Loucy (cell line): Measurements from ENCODE around the gene COPS3.

Experiments used
- H2AFZ ChIP-seq: fragments of 200-600 bp; sonication (generic); 2 replicates; pipeline ENCODE4 v1.6.0; 2016; ENCODE audit warnings: antibody characterized with exemption, mild to moderate bottlenecking, low read length, moderate library complexity
- H3F3A ChIP-seq: fragments of 200-600 bp; 2 replicates; pipeline ENCODE4 v1.6.0; 2016; ENCODE audit warnings: antibody characterized with exemption, low read depth, mild to moderate bottlenecking
- H3K27me3 ChIP-seq: fragments of 200-600 bp; sonication (generic); 2 replicates; pipeline ENCODE4 v1.6.1; 2014; ENCODE audit warnings: low read length, mild to moderate bottlenecking; ENCODE audit not compliant: insufficient read depth, poor library complexity, severe bottlenecking
- H3K36me3 ChIP-seq: fragments of 200-600 bp; sonication (generic); 2 replicates; pipeline ENCODE4 v1.6.1; 2016; ENCODE audit warnings: low read length; ENCODE audit not compliant: insufficient read depth
- H3K4me1 ChIP-seq: fragments of 200-600 bp; sonication (generic); 2 replicates; pipeline ENCODE4 v1.5.1; 2014; ENCODE audit warnings: low read length, mild to moderate bottlenecking; ENCODE audit not compliant: insufficient read depth, poor library complexity, severe bottlenecking
- H3K4me2 ChIP-seq: fragments of 200-600 bp; sonication (generic); 2 replicates; pipeline ENCODE4 v1.6.0; 2014; ENCODE audit warnings: antibody characterized with exemption, low read length, low read depth, mild to moderate bottlenecking; ENCODE audit not compliant: poor library complexity, severe bottlenecking
- H3K4me3 ChIP-seq: fragments of 200-600 bp; sonication (generic); 2 replicates; pipeline ENCODE4 v1.5.1; 2014; ENCODE audit warnings: low read length, mild to moderate bottlenecking, mixed read lengths; ENCODE audit not compliant: poor library complexity, severe bottlenecking
- H3K79me2 ChIP-seq: fragments of 200-600 bp; sonication (generic); 2 replicates; pipeline ENCODE4 v1.6.1; 2014; ENCODE audit warnings: low read length; ENCODE audit not compliant: insufficient read depth
- H3K9ac ChIP-seq: fragments of 200-600 bp; sonication (generic); 2 replicates; pipeline ENCODE4 v1.6.0; 2014; ENCODE audit warnings: mild to moderate bottlenecking, low read depth, low read length, moderate library complexity; ENCODE audit not compliant: poor library complexity, severe bottlenecking
- H3K9me2 ChIP-seq: fragments of 200-600 bp; sonication (generic); replicated peaks from 2 replicates; pipeline ENCODE4 v1.6.1; 2016; ENCODE audit warnings: low read depth, low read length, mixed read lengths
- H3K9me3 ChIP-seq: fragments of 200-600 bp; sonication (generic); 2 replicates; pipeline ENCODE4 v1.6.1; 2014; ENCODE audit warnings: mild to moderate bottlenecking, antibody characterized with exemption, low read length, low read depth; ENCODE audit not compliant: insufficient read depth
- H4K20me1 ChIP-seq: fragments of 200-600 bp; sonication (generic); 2 replicates; pipeline ENCODE4 v1.6.0; 2014; ENCODE audit warnings: antibody characterized with exemption, low read length, mild to moderate bottlenecking; ENCODE audit not compliant: insufficient read depth, poor library complexity, severe bottlenecking
- EZH2phosphoT487 ChIP-seq: fragments of 200-600 bp; IDR thresholded peaks from 2 replicates; pipeline ENCODE4 v1.6.1; 2018; ENCODE audit warnings: antibody characterized with exemption, mild to moderate bottlenecking, moderate library complexity, borderline replicate concordance
- TF ChIP-seq, protein P1 (sequence below): fragments of 200-600 bp; sonication (generic); conservative IDR thresholded peaks from 2 replicates; pipeline ENCODE4 v1.5.1; 2014; ENCODE audit warnings: mild to moderate bottlenecking, antibody characterized with exemption, low read length

The COPS3 gene

GRCh38 chr17:17217995-17218394, 63.1 kb downstream of the COPS3 start:
- no peak overlapping the region for H3K9ac ChIP-seq
- H3K36me3 ChIP-seq, result peaks cover 34% of the 10 kb centered on the region; the same call in 1 of the 2 replicates
- no peaks in the 10 kb centered on the region for H3K9me2 ChIP-seq
- no peak overlapping the region for H3K4me3 ChIP-seq
- H4K20me1 ChIP-seq, result no peaks in the 10 kb centered on the region
- no peak overlapping the region for H3K4me2 ChIP-seq
- no peaks in the 10 kb centered on the region for H3K79me2 ChIP-seq
- no peaks in the 10 kb centered on the region for H3F3A ChIP-seq
- no peak overlapping the region for H2AFZ ChIP-seq
- no peaks in the 10 kb centered on the region for H3K4me1 ChIP-seq
- no peaks in the 10 kb centered on the region for H3K27me3 ChIP-seq
- H3K9me3 ChIP-seq, result no peaks in the 10 kb centered on the region
- TF ChIP-seq, protein P1, sequence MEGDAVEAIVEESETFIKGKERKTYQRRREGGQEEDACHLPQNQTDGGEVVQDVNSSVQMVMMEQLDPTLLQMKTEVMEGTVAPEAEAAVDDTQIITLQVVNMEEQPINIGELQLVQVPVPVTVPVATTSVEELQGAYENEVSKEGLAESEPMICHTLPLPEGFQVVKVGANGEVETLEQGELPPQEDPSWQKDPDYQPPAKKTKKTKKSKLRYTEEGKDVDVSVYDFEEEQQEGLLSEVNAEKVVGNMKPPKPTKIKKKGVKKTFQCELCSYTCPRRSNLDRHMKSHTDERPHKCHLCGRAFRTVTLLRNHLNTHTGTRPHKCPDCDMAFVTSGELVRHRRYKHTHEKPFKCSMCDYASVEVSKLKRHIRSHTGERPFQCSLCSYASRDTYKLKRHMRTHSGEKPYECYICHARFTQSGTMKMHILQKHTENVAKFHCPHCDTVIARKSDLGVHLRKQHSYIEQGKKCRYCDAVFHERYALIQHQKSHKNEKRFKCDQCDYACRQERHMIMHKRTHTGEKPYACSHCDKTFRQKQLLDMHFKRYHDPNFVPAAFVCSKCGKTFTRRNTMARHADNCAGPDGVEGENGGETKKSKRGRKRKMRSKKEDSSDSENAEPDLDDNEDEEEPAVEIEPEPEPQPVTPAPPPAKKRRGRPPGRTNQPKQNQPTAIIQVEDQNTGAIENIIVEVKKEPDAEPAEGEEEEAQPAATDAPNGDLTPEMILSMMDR, result no peak
- TF ChIP-seq EZH2phosphoT487, result no peak

DNA sequence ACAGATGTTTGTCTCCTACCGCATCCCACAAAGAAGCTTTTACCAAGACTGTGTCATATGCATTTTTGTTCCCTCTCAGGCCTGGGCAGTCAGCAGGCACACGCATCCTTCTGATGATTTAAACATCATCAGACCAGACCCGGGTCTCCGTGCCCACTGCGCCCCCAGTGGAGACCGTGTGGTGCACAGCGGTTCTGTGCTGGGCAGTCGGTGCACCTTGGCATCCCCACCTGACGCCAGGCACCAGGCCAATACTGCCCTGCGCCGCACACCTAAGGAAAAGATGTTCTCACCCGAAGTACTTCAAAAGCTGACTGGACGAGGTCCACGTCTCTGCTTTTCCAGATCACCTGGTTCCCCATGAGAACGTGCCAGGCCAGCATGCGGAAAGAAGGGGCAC, 64.3 kb downstream of the COPS3 start:
- Histone ChIP-seq H3K79me2 (no peaks in the 10 kb centered on the region), H3K9ac (no peak overlapping the region), H3K27me3 (no peaks in the 10 kb centered on the region), H3K9me3 (no peaks in the 10 kb centered on the region), H3K4me1 (no peaks in the 10 kb centered on the region), H3K4me3 (no peak overlapping the region), H3F3A (no peaks in the 10 kb centered on the region), H2AFZ (no peak overlapping the region), H3K4me2 (no peak overlapping the region), H4K20me1 (no peaks in the 10 kb centered on the region), H3K36me3 (peaks cover 29% of the 10 kb centered on the region; the same call in 1 of the 2 replicates), H3K9me2 (no peaks in the 10 kb centered on the region)
- TF ChIP-seq EZH2phosphoT487, result no peak
- TF ChIP-seq, protein P1, result no peak

GRCh38 chr17:17216236-17216635, 64.8 kb downstream of the COPS3 start:
- Histone ChIP-seq H3K36me3 (peaks cover 25% of the 10 kb centered on the region; the same call in 1 of the 2 replicates), H2AFZ (no peak overlapping the region), H3K9me2 (no peaks in the 10 kb centered on the region), H3K4me3 (no peak overlapping the region), H3K9me3 (no peaks in the 10 kb centered on the region), H3K79me2 (no peaks in the 10 kb centered on the region), H3K9ac (no peak overlapping the region), H3F3A (no peaks in the 10 kb centered on the region), H3K4me2 (no peak overlapping the region), H3K27me3 (no peaks in the 10 kb centered on the region), H3K4me1 (no peaks in the 10 kb centered on the region), H4K20me1 (no peaks in the 10 kb centered on the region)
- TF ChIP-seq, protein P1, result no peak
- TF ChIP-seq EZH2phosphoT487, result no peak
